Measurements from ENCODE around the gene MAVS. TPM values are rescaled to one million over a fixed set of nuclear protein-coding genes. Genes with fewer than 3 reads are reported as not detected.

The MAVS gene
- total RNA-seq, 2 experiments from 2014 or later, result 13.6 to 14.7 TPM

DNA sequence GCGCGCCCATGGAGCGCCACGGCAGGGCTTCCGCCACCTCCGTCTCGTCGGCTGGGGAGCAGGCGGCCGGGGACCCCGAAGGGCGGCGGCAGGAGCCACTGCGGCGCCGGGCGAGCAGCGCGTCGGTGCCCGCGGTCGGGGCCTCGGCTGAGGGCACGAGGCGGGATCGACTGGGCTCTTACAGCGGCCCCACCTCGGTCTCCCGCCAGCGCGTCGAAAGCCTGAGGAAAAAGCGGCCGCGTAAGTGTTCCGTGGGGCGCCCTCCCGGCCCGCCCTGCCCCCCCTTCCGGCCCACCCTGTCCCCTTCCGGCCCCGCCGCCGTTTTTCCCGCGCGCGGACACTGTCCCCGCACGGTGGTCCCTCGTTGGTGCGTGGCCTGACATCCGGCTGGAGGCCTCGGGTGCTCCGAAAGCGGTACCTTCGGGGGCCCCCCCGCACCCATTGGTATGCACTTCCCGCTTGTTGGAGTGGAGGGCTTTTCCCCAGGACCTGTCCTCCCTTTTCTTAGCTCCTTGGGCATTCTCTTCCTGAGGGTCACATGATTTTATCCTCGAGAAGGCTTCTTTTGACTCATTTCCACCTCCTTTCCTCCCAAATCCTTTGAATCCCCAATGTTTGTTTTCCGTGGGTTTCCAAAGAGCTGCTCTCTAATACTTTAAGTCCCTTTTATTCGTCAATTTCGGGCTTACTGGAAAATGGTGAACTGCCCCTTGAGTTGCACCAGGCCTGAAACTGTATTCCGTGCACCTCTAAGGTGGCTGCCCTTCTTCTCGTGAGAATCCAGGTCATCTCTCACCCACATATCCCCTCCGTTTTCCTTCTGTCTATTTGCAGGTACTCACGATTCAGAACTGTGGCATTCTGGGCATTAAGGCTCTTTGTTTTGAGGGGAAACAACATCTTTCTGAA, 43.1 kb downstream of the MAVS start:
- TF ChIP-seq, protein P1, sequence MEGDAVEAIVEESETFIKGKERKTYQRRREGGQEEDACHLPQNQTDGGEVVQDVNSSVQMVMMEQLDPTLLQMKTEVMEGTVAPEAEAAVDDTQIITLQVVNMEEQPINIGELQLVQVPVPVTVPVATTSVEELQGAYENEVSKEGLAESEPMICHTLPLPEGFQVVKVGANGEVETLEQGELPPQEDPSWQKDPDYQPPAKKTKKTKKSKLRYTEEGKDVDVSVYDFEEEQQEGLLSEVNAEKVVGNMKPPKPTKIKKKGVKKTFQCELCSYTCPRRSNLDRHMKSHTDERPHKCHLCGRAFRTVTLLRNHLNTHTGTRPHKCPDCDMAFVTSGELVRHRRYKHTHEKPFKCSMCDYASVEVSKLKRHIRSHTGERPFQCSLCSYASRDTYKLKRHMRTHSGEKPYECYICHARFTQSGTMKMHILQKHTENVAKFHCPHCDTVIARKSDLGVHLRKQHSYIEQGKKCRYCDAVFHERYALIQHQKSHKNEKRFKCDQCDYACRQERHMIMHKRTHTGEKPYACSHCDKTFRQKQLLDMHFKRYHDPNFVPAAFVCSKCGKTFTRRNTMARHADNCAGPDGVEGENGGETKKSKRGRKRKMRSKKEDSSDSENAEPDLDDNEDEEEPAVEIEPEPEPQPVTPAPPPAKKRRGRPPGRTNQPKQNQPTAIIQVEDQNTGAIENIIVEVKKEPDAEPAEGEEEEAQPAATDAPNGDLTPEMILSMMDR (IDR thresholded peaks at IDR 0.05), result no peak
- ChIA-PET CTCF (interaction anchor here (1.4 kb wide), 1 partner anchor 195 kb away, joined by 6 read pairs; no protein-coding TSS in a partner anchor), POLR2A (interaction anchor here (0.7 to 1.4 kb wide), 7 partner anchors 9 to 195 kb away, joined by 3 to 8 read pairs (median 4); no protein-coding TSS in a partner anchor)
- H3K4me3 Mint-ChIP-seq, result peak overlapping the region; percentile 98
- no peak for ATAC-seq (ENCODE audit: poor library complexity)
- no peaks in the 10 kb centered on the region for H3K27me3 Mint-ChIP-seq
- H3K36me3 Mint-ChIP-seq (ENCODE audit: low read depth), result peaks cover 49% of the 10 kb centered on the region
- Histone ChIP-seq H3K27me3 (ENCODE audit: control insufficient read depth in 1 of 2, insufficient read depth in 2 of 2, low read length in 2 of 2) (no peaks in the 10 kb centered on the region), H3K36me3 (ENCODE audit: insufficient read depth, low read length) (peaks cover 2% of the 10 kb centered on the region), H3K27ac (ENCODE audit: low read depth in 1 of 2, low read length in 2 of 2) (peak overlapping the region; percentile 80 to 85), H3K9me3 (ENCODE audit: control insufficient read depth in 1 of 2, insufficient read depth in 1 of 2, low read length in 2 of 2) (no peaks in the 10 kb centered on the region), H3K4me1 (ENCODE audit: insufficient read depth, low read length) (peaks cover 46% of the 10 kb centered on the region), H3K4me3 (ENCODE audit: low read length) (peak overlapping the region; percentile 90)
- peaks cover 70% of the 10 kb centered on the region for H3K4me1 Mint-ChIP-seq (ENCODE audit: low read depth)
- H3K9me3 Mint-ChIP-seq, result no peaks in the 10 kb centered on the region
- peak overlapping the region; percentile 94 for H3K27ac Mint-ChIP-seq
- peak in 13 of 14 experiments; percentile 8 to 60 (median 29) for DNase-seq
- intact Hi-C loops (cut with DNase I, micrococcal nuclease), result loop anchor here (1.0 to 10.0 kb wide), 8 partner anchors 18 to 281 kb away; partner anchors contain the start of genes RNF24 (in 2 of the 2) and AP5S1 (in 1 of the 2)

DNA sequence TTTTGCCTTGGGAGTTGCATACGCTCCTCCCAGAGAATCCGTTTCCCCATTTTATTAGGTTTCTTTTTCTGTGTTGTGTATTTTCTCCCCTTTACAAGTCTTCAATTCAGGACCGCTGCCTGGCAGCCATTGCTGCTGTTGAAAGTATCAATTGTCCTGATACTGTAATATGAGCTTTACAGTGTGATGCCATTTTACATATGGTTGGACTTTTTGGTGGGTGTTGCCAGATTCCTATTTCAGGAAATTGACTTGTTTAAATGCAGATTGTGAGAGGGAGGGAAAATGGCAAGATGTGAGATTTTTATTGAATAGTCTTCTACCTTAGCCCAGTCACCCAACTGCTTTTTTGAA, 43.7 kb downstream of the MAVS start:
- intact Hi-C loops (cut with DNase I, micrococcal nuclease), result loop anchor here (1.0 to 10.0 kb wide), 5 partner anchors 17 to 280 kb away; partner anchors contain the start of gene RNF24 (in 1 of the 2)
- H3K27me3 ChIP-seq (ENCODE audit: control insufficient read depth in 1 of 2, insufficient read depth in 2 of 2, low read length in 2 of 2), result no peaks in the 10 kb centered on the region
- H3K36me3 Mint-ChIP-seq (ENCODE audit: low read depth), result peaks cover 50% of the 10 kb centered on the region
- H3K27ac Mint-ChIP-seq, result peak overlapping the region; percentile 94
- peak overlapping the region; percentile 90 for H3K4me3 ChIP-seq (ENCODE audit: low read length)
- H3K9me3 ChIP-seq (ENCODE audit: control insufficient read depth in 1 of 2, insufficient read depth in 1 of 2, low read length in 2 of 2), result no peaks in the 10 kb centered on the region
- peaks cover 5% of the 10 kb centered on the region for H3K36me3 ChIP-seq (ENCODE audit: insufficient read depth, low read length)
- peaks cover 53% of the 10 kb centered on the region for H3K4me1 ChIP-seq (ENCODE audit: insufficient read depth, low read length)
- peak overlapping the region; percentile 80 to 85 for H3K27ac ChIP-seq (ENCODE audit: low read depth in 1 of 2, low read length in 2 of 2)
- peaks cover 75% of the 10 kb centered on the region for H3K4me1 Mint-ChIP-seq (ENCODE audit: low read depth)
- H3K27me3 Mint-ChIP-seq, result no peaks in the 10 kb centered on the region
- POLR2A ChIA-PET, result interaction anchor here (0.5 to 1.4 kb wide), 7 partner anchors 8 to 195 kb away, joined by 3 to 8 read pairs (median 4); no protein-coding TSS in a partner anchor
- peak overlapping the region; percentile 98 for H3K4me3 Mint-ChIP-seq
- CTCF ChIA-PET, result interaction anchor here (1.4 kb wide), 1 partner anchor 195 kb away, joined by 6 read pairs; no protein-coding TSS in a partner anchor
- H3K9me3 Mint-ChIP-seq, result no peaks in the 10 kb centered on the region
- no peak for ATAC-seq (ENCODE audit: poor library complexity)
- peak in 1 of 14 experiments; percentile 28 for DNase-seq
- TF ChIP-seq, protein P1 (IDR thresholded peaks at IDR 0.05), result no peak

Data from CD4-positive, alpha-beta T cell (primary cell).